ENCODE measurements around the gene GNAI1. TPM values are rescaled to one million over a fixed set of nuclear protein-coding genes. Genes with fewer than 3 reads are reported as not detected.
A peak's percentile ranks its signal among the peaks of the same experiment; 100 is the strongest.

Gene GNAI1
- total RNA-seq, 1 donor from 2014 or later, result 61.1 TPM

GRCh38 chr7:80093349-80093748 lies 41.3 kb upstream of the GNAI1 start:
- no peaks in the 10 kb centered on the region for H3K9me3 Mint-ChIP-seq
- DNase-seq (ENCODE audit: low spot score in 2 of 2, unreplicated experiment in 2 of 2), result no peak
- peaks cover 8% of the 10 kb centered on the region for H3K4me1 Mint-ChIP-seq
- H3K27me3 Mint-ChIP-seq (ENCODE audit: low read depth), result no peaks in the 10 kb centered on the region
- H3K36me3 Mint-ChIP-seq, result no peaks in the 10 kb centered on the region
- TF ChIP-seq CTCF (IDR thresholded peaks at IDR 0.05; ENCODE audit: unreplicated experiment), result no peak
- H3K4me3 Mint-ChIP-seq, result no peak overlapping the region
- no peak overlapping the region for H3K27ac Mint-ChIP-seq

- DNase-seq (ENCODE audit: low spot score in 2 of 2, unreplicated experiment in 2 of 2), result no peak
- peak; percentile 65 for TF ChIP-seq CTCF (IDR thresholded peaks at IDR 0.05; ENCODE audit: unreplicated experiment)
- H3K4me1 Mint-ChIP-seq, result peaks cover 11% of the 10 kb centered on the region
- no peaks in the 10 kb centered on the region for H3K36me3 Mint-ChIP-seq
- no peaks in the 10 kb centered on the region for H3K27me3 Mint-ChIP-seq (ENCODE audit: low read depth)
- H3K4me3 Mint-ChIP-seq, result no peak overlapping the region
- no peak overlapping the region for H3K27ac Mint-ChIP-seq
- no peaks in the 10 kb centered on the region for H3K9me3 Mint-ChIP-seq
Observed at GRCh38 chr7:80095545-80095944, 39.1 kb upstream of the GNAI1 start.

- Mint-ChIP-seq H3K9me3 (peaks cover 13% of the 10 kb centered on the region), H3K4me3 (no peak overlapping the region), H3K4me1 (peaks cover 11% of the 10 kb centered on the region), H3K27ac (no peak overlapping the region), H3K27me3 (ENCODE audit: low read depth) (no peaks in the 10 kb centered on the region), H3K36me3 (peaks cover 2% of the 10 kb centered on the region)
- no peak for TF ChIP-seq CTCF (IDR thresholded peaks at IDR 0.05; ENCODE audit: unreplicated experiment)
- DNase-seq (ENCODE audit: low spot score in 2 of 2, unreplicated experiment in 2 of 2), result no peak
Observed at GRCh38 chr7:80097756-80098155, 36.9 kb upstream of the GNAI1 start.

- H3K27ac Mint-ChIP-seq, result no peak overlapping the region
- H3K27me3 Mint-ChIP-seq (ENCODE audit: low read depth), result no peaks in the 10 kb centered on the region
- peaks cover 15% of the 10 kb centered on the region for H3K9me3 Mint-ChIP-seq
- peak; percentile 51 for TF ChIP-seq CTCF (IDR thresholded peaks at IDR 0.05; ENCODE audit: unreplicated experiment)
- peaks cover 11% of the 10 kb centered on the region for H3K4me1 Mint-ChIP-seq
- H3K4me3 Mint-ChIP-seq, result no peak overlapping the region
- peaks cover 2% of the 10 kb centered on the region for H3K36me3 Mint-ChIP-seq
- no peak for DNase-seq (ENCODE audit: low spot score in 2 of 2, unreplicated experiment in 2 of 2)
Observed at GRCh38 chr7:80098795-80099194, 35.8 kb upstream of the GNAI1 start.

GRCh38 chr7:80100254-80100653 lies 34.4 kb upstream of the GNAI1 start:
- Mint-ChIP-seq H3K36me3 (peaks cover 2% of the 10 kb centered on the region), H3K4me3 (no peak overlapping the region), H3K4me1 (peaks cover 11% of the 10 kb centered on the region), H3K9me3 (peaks cover 18% of the 10 kb centered on the region), H3K27me3 (ENCODE audit: low read depth) (no peaks in the 10 kb centered on the region), H3K27ac (no peak overlapping the region)
- no peak for TF ChIP-seq CTCF (IDR thresholded peaks at IDR 0.05; ENCODE audit: unreplicated experiment)
- DNase-seq (ENCODE audit: low spot score in 2 of 2, unreplicated experiment in 2 of 2), result no peak

Data from mesothelial cell of epicardium (in vitro differentiated cells).